ENCODE measurements around the gene TCF12.

DNA sequence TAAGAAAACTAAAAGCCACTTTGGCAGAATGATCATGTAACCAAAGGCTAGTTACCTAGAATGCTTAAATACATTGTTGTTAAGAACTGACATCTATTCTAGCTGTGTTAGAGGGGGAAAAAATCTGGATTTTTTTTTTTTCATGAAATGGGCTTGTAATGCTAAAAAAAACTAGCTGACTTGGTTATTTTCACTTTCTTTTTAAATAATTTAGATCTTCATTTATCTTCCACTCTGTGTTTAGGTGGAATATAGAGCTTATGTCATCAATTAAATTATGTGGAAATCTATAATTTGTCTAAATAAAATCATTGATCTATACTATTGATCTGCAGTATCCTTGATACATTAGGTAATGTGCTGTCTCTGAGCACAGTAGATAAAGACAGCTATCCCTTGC is 217.4 kb downstream of the TCF12 start:
- TF ChIP-seq, protein P1, sequence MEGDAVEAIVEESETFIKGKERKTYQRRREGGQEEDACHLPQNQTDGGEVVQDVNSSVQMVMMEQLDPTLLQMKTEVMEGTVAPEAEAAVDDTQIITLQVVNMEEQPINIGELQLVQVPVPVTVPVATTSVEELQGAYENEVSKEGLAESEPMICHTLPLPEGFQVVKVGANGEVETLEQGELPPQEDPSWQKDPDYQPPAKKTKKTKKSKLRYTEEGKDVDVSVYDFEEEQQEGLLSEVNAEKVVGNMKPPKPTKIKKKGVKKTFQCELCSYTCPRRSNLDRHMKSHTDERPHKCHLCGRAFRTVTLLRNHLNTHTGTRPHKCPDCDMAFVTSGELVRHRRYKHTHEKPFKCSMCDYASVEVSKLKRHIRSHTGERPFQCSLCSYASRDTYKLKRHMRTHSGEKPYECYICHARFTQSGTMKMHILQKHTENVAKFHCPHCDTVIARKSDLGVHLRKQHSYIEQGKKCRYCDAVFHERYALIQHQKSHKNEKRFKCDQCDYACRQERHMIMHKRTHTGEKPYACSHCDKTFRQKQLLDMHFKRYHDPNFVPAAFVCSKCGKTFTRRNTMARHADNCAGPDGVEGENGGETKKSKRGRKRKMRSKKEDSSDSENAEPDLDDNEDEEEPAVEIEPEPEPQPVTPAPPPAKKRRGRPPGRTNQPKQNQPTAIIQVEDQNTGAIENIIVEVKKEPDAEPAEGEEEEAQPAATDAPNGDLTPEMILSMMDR (IDR thresholded peaks at IDR 0.05) = no peak
- TF ChIP-seq POLR2A (IDR thresholded peaks at IDR 0.05) = no peak
